CD4-positive, alpha-beta T cell (primary cell): ENCODE data around the gene SCAF4. TPM values are rescaled to one million over a fixed set of nuclear protein-coding genes. Genes with fewer than 3 reads are reported as not detected.

ENCODE experiments used
- ATAC-seq: fragments of 200-7000 bp; cut with Tn5 transposase; one replicate; pipeline ENCODE4 v1.10.0; 2022; ENCODE audit warnings: mild to moderate bottlenecking; ENCODE audit not compliant: poor library complexity
- CTCF ChIA-PET: fragments of 350-600 bp; sonication (Branson Sonifier 250); formaldehyde crosslinking; loops from one replicate; lab custom pipeline; 2021; ENCODE audit warnings: antibody characterized with exemption, inconsistent platforms; lab: Charles Lee
- POLR2A ChIA-PET: fragments of 350-600 bp; sonication (Branson Sonifier 250); formaldehyde crosslinking; loops from one replicate; lab custom pipeline; 2021; ENCODE audit warnings: antibody characterized with exemption, inconsistent platforms; lab: Charles Lee
- DNase-seq, 14 experiments: peaks; one replicate each; pipeline ENCODE4 v3.0.0-alpha.2; 2013 to 2020; ENCODE audit warnings: mixed read lengths in 2 of 14
- H3K27ac ChIP-seq, 2 donors: one replicate each; pipeline versions ENCODE4 v1.5.1 to v1.7.0; 2013; ENCODE audit warnings: low read length in 2 of 2, low read depth in 1 of 2, mild to moderate bottlenecking in 1 of 2
- H3K27me3 ChIP-seq, 2 experiments: 1 replicate in 1 of 2; 2 replicates in 1 of 2; pipeline versions ENCODE4 v1.6.1 to v1.7.0; 2013; ENCODE audit warnings: low read length in 2 of 2, control low read depth in 1 of 2, mild to moderate bottlenecking in 1 of 2, moderate library complexity in 1 of 2; ENCODE audit not compliant: insufficient read depth in 2 of 2, control insufficient read depth in 1 of 2
- H3K36me3 ChIP-seq: one replicate; pipeline ENCODE4 v1.6.1; 2013; ENCODE audit warnings: low read length, control low read depth; ENCODE audit not compliant: insufficient read depth
- H3K4me1 ChIP-seq: one replicate; pipeline ENCODE4 v1.6.1; 2013; ENCODE audit warnings: low read length, control low read depth; ENCODE audit not compliant: insufficient read depth
- H3K4me3 ChIP-seq: one replicate; pipeline ENCODE4 v1.5.1; 2013; ENCODE audit warnings: mild to moderate bottlenecking, low read length, moderate library complexity
- H3K9me3 ChIP-seq, 2 experiments: 1 replicate in 1 of 2; 2 replicates in 1 of 2; pipeline versions ENCODE4 v1.6.1 to v1.7.0; 2013; ENCODE audit warnings: low read length in 2 of 2, mild to moderate bottlenecking in 2 of 2, control low read depth in 1 of 2, moderate library complexity in 1 of 2; ENCODE audit not compliant: control insufficient read depth in 1 of 2, insufficient read depth in 1 of 2
- H3K27ac Mint-ChIP-seq: one replicate; pipeline ENCODE4 v1.8.0; 2020; ENCODE audit warnings: mixed read lengths
- H3K27me3 Mint-ChIP-seq: one replicate; pipeline ENCODE4 v1.8.0; 2021; ENCODE audit warnings: mixed read lengths
- H3K36me3 Mint-ChIP-seq: one replicate; pipeline ENCODE4 v1.8.0; 2021; ENCODE audit warnings: low read depth, mixed read lengths
- H3K4me1 Mint-ChIP-seq: one replicate; pipeline ENCODE4 v1.8.0; 2021; ENCODE audit warnings: low read depth, mixed read lengths
- H3K4me3 Mint-ChIP-seq: one replicate; pipeline ENCODE4 v1.8.0; 2020; ENCODE audit warnings: mild to moderate bottlenecking, mixed read lengths
- H3K9me3 Mint-ChIP-seq: one replicate; pipeline ENCODE4 v1.8.0; 2020; ENCODE audit warnings: mixed read lengths
- CTCF ChIP-seq: fragments of 200-600 bp; IDR thresholded peaks from one replicate; pipeline ENCODE4 v1.8.0; 2022; ENCODE audit warnings: antibody characterized with exemption, mild to moderate bottlenecking
- intact Hi-C, 2 experiments: fragments of 100-400 bp; cut with DNase I in 1 of 2; cut with micrococcal nuclease in 1 of 2; formaldehyde crosslinking; loops; one replicate each; pipeline versions ENCODE4 v1.15.1 to v1.9.0; 2023 to 2025; cut with DNase I, micrococcal nuclease
- total RNA-seq, 174 experiments: library from RNA in 2 of 174; stranded (reverse) in 2 of 174; gene quantifications; one replicate each; pipeline ENCODE4 v1.2.3 and lab custom pipeline; 2021 to 2026

Gene SCAF4
- total RNA-seq, 2 experiments from 2014 or later: 56.1 to 57.8 TPM

GRCh38 chr21:31622397-31622796 lies 109.5 kb downstream of the SCAF4 start:
- Mint-ChIP-seq H3K27ac (no peak overlapping the region), H3K36me3 (no peaks in the 10 kb centered on the region), H3K4me1 (peaks cover 8% of the 10 kb centered on the region), H3K27me3 (no peaks in the 10 kb centered on the region), H3K9me3 (no peaks in the 10 kb centered on the region), H3K4me3 (no peak overlapping the region)
- intact Hi-C loops: no loop called here
- no peaks in the 10 kb centered on the region for H3K36me3 ChIP-seq
- H3K27me3 ChIP-seq: no peaks in the 10 kb centered on the region
- DNase-seq (no peak), ATAC-seq (no peak)
- H3K9me3 ChIP-seq: no peaks in the 10 kb centered on the region
- H3K27ac ChIP-seq: no peak overlapping the region
- peaks cover 3% of the 10 kb centered on the region for H3K4me1 ChIP-seq
- ChIA-PET POLR2A (no interaction called here), CTCF (no interaction called here)
- no peak for TF ChIP-seq CTCF
- no peak overlapping the region for H3K4me3 ChIP-seq

Other genes with a start within 250 kb of the SCAF4 start
- 100 to 1,000 TPM; 158 to 161 TPM for gene SOD1, start 72.4 kb downstream of the SCAF4 start, total RNA-seq
- gene HUNK, start 140.9 kb upstream of the SCAF4 start, total RNA-seq: not detected